Endothelial cell of umbilical vein (primary cell): Measurements from ENCODE around the gene BPTF. TPM values are rescaled to one million over a fixed set of nuclear protein-coding genes. Genes with fewer than 3 reads are reported as not detected.

Source experiments
- BruUV-seq: library from RNA; stranded (reverse); fragments of 400-500 nt; replicated peaks from 2 replicates; lab custom pipeline; 2021; lab: Mats Ljungman, UMichigan
- CTCF ChIA-PET: fragments of 300-600, 350-600 bp; sonication (Branson Sonifier 250); formaldehyde crosslinking; loops from one replicate; lab custom pipeline; 2021; ENCODE audit warnings: antibody characterized with exemption, inconsistent platforms; lab: Charles Lee
- POLR2A ChIA-PET: fragments of 300-600, 350-600 bp; sonication (Branson Sonifier 250); formaldehyde crosslinking; loops from one replicate; lab custom pipeline; 2021; ENCODE audit warnings: antibody characterized with exemption, inconsistent platforms; lab: Charles Lee
- DNase-seq: peaks from one replicate; pipeline ENCODE4 v3.0.0-alpha.2; 2011; ENCODE audit warnings: low read depth, low spot score
- FAIRE-seq: peaks from 2 replicates; lab custom pipeline; 2011; peaks lifted over from hg19 to GRCh38; lab: Jason Lieb, UNC
- H2AFZ ChIP-seq: 2 replicates; pipeline ENCODE4 v1.6.0; 2012; ENCODE audit warnings: low read depth, low read length, control low read depth, inconsistent platforms
- H3K27ac ChIP-seq: 2 replicates; pipeline ENCODE4 v1.5.1; 2011; ENCODE audit warnings: low read depth, mild to moderate bottlenecking, control low read depth, low read length, moderate library complexity; ENCODE audit not compliant: insufficient read depth
- H3K27me3 ChIP-seq, 2 experiments: 2 replicates each; pipeline versions ENCODE4 v1.6.0 to v1.6.1; 2011; ENCODE audit warnings: low read length in 2 of 2, mixed read lengths in 1 of 2; ENCODE audit not compliant: control insufficient read depth in 2 of 2, insufficient read depth in 2 of 2
- H3K36me3 ChIP-seq, 2 experiments: 2 replicates in 1 of 2; 3 replicates in 1 of 2; pipeline ENCODE4 v1.5.1; 2011; ENCODE audit warnings: low read length in 2 of 2, mild to moderate bottlenecking in 1 of 2, moderate library complexity in 1 of 2; ENCODE audit not compliant: control insufficient read depth in 2 of 2, insufficient read depth in 2 of 2; ENCODE audit errors: extremely low read depth in 1 of 2
- H3K4me1 ChIP-seq: 3 replicates; pipeline ENCODE4 v1.5.1; 2011; ENCODE audit warnings: mild to moderate bottlenecking, low read length; ENCODE audit not compliant: control insufficient read depth, insufficient read depth; ENCODE audit errors: extremely low read depth
- H3K4me2 ChIP-seq: 2 replicates; pipeline ENCODE4 v1.6.1; 2011; ENCODE audit warnings: low read length, control low read depth, mixed read lengths; ENCODE audit not compliant: insufficient read depth
- H3K4me3 ChIP-seq, 3 experiments: fragments of 200-600 bp in 1 of 3; sonication (generic), shearing (Covaris generic) in 1 of 3; replicated peaks in 1 of 3; 2 replicates each; pipeline ENCODE4 v1.5.1; 2011 to 2016; ENCODE audit warnings: control low read depth in 3 of 3, low read length in 3 of 3, mild to moderate bottlenecking in 2 of 3, inconsistent platforms in 1 of 3, low read depth in 1 of 3, moderate library complexity in 1 of 3; ENCODE audit not compliant: insufficient read depth in 1 of 3
- H3K79me2 ChIP-seq: 2 replicates; pipeline ENCODE4 v1.6.0; 2012; ENCODE audit warnings: low read length, inconsistent platforms; ENCODE audit not compliant: control insufficient read depth, insufficient read depth
- H3K9ac ChIP-seq: replicated peaks from 2 replicates; pipeline ENCODE3; 2011; ENCODE audit warnings: low read length, control low read depth; ENCODE audit not compliant: insufficient read depth; ENCODE audit errors: extremely low read depth
- H3K9me1 ChIP-seq: replicated peaks from 3 replicates; pipeline ENCODE4 v1.6.0; 2011; ENCODE audit warnings: mild to moderate bottlenecking, low read length; ENCODE audit not compliant: control insufficient read depth, insufficient read depth; ENCODE audit errors: extremely low read depth
- H3K9me3 ChIP-seq: replicated peaks from 2 replicates; pipeline ENCODE4 v1.5.1; 2012; ENCODE audit warnings: low read length, inconsistent platforms; ENCODE audit not compliant: control insufficient read depth, insufficient read depth
- H4K20me1 ChIP-seq: replicated peaks from 2 replicates; pipeline ENCODE3; 2011; ENCODE audit warnings: mild to moderate bottlenecking, low read length; ENCODE audit not compliant: control insufficient read depth, insufficient read depth; ENCODE audit errors: extremely low read depth
- EZH2 ChIP-seq: IDR thresholded peaks from 2 replicates; pipeline ENCODE4 v1.6.1; 2012; ENCODE audit warnings: borderline replicate concordance, low read depth, mild to moderate bottlenecking, moderate library complexity, low read length, inconsistent platforms; ENCODE audit not compliant: severe bottlenecking
- FOS ChIP-seq: IDR thresholded peaks from 2 replicates; pipeline ENCODE4 v1.6.1; 2011; ENCODE audit warnings: mild to moderate bottlenecking, low read length, moderate library complexity, borderline replicate concordance; ENCODE audit not compliant: insufficient read depth
- GATA2 ChIP-seq: IDR thresholded peaks from 2 replicates; pipeline ENCODE4 v1.7.0; 2011; ENCODE audit warnings: low read depth, mild to moderate bottlenecking, moderate library complexity, mixed read lengths, low read length; ENCODE audit not compliant: insufficient read length, insufficient read depth
- JUN ChIP-seq: IDR thresholded peaks from 2 replicates; pipeline ENCODE4 v1.6.1; 2011; ENCODE audit warnings: borderline replicate concordance, low read depth; ENCODE audit not compliant: insufficient read length, insufficient read depth
- MYC ChIP-seq: IDR thresholded peaks from one replicate; pipeline ENCODE4 v1.6.1; 2011; ENCODE audit warnings: mild to moderate bottlenecking, low read depth, low read length
- POLR2A ChIP-seq: IDR thresholded peaks from 2 replicates; pipeline ENCODE4 v1.6.1; 2012; ENCODE audit warnings: low read depth, mild to moderate bottlenecking, control low read depth, low read length
- POLR2AphosphoS5 ChIP-seq: IDR thresholded peaks from 2 replicates; pipeline ENCODE4 v1.6.1; 2012; ENCODE audit warnings: low read depth, mild to moderate bottlenecking, control low read depth, low read length, moderate library complexity; ENCODE audit not compliant: insufficient read depth
- dilution Hi-C: fragments of 300-500 bp; cut with MboI; formaldehyde crosslinking; loops from one replicate; pipeline ENCODE4 v1.15.0; 2019; ENCODE audit warnings: low sequenced_read_pairs; ENCODE audit not compliant: extremely low pct_ligation_motif_present
- intact Hi-C: fragments of 100-400 bp; cut with micrococcal nuclease; formaldehyde crosslinking; loops from one replicate; pipeline ENCODE4 v1.10.0; 2022
- polyA plus RNA-seq, 4 experiments: library from polyadenylated mRNA; depleted of rRNA in 3 of 4; stranded (reverse) in 3 of 4; unstranded in 1 of 4; fragments of >200 nt; gene quantifications; 2 replicates each; pipeline versions ENCODE4 v1.2.1 to v1.2.3, GENCODE V29; 2011 to 2012; ENCODE audit warnings: missing spikeins in 1 of 4
- total RNA-seq: library from RNA; stranded (reverse); gene quantifications from 2 replicates; pipeline ENCODE4 v1.2.3, GENCODE V29; 2021
- TF ChIP-seq, protein P1 (sequence below), 2 donors: IDR thresholded peaks; 1 replicate in 1 of 2; 2 replicates in 1 of 2; pipeline ENCODE4 v1.5.1; 2011; ENCODE audit warnings: low read length in 2 of 2, mild to moderate bottlenecking in 2 of 2, moderate library complexity in 2 of 2, control low read depth in 1 of 2, inconsistent platforms in 1 of 2, low read depth in 1 of 2; ENCODE audit not compliant: insufficient read depth in 1 of 2; ENCODE audit errors: extremely low read depth in 1 of 2
- TF ChIP-seq, protein P2 (sequence below): IDR thresholded peaks from 2 replicates; pipeline ENCODE4 v1.6.1; 2011; ENCODE audit not compliant: insufficient read depth, insufficient read length

BPTF gene
- total and polyA plus RNA-seq, 2 donors (not counting 3 experiments of a cell fraction or from before 2014, with no cell fraction given), result 41.0 to 88.1 TPM

DNA sequence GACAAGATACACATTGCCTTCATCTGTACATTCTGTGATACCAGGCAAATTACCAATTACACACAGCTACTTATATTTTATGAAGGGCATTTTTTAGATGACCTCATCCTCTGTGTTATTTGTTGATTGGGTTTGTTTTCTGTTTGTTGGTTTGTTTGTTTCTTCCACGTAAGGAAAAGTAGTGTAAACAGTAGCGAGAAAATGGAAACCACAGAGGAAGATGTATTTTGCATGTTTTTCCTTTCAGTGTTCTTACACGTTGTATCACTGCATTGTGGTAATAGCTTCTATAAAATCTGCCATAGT, 158.0 kb downstream of the BPTF start:
- no peak overlapping the region for H3K9ac ChIP-seq
- FAIRE-seq (no peak), DNase-seq (no peak)
- H3K36me3 ChIP-seq, result no peaks in the 10 kb centered on the region
- H4K20me1 ChIP-seq, result no peaks in the 10 kb centered on the region
- H3K4me2 ChIP-seq, result no peak overlapping the region
- BruUV-seq, result no TSS peak
- H3K9me3 ChIP-seq, result no peaks in the 10 kb centered on the region
- ChIA-PET CTCF (interaction anchor here (0.8 to 1.3 kb wide), 2 partner anchors 9 to 35 kb away, joined by 3 read pairs; no protein-coding TSS in a partner anchor), POLR2A (no interaction called here)
- no peak overlapping the region for H3K27ac ChIP-seq
- no peaks in the 10 kb centered on the region for H3K27me3 ChIP-seq
- H3K4me3 ChIP-seq, result no peak overlapping the region
- H3K4me1 ChIP-seq, result peaks cover 3% of the 10 kb centered on the region
- TF ChIP-seq JUN, result no peak
- no peak for TF ChIP-seq POLR2A
- no peak for TF ChIP-seq GATA2
- TF ChIP-seq, protein P1, sequence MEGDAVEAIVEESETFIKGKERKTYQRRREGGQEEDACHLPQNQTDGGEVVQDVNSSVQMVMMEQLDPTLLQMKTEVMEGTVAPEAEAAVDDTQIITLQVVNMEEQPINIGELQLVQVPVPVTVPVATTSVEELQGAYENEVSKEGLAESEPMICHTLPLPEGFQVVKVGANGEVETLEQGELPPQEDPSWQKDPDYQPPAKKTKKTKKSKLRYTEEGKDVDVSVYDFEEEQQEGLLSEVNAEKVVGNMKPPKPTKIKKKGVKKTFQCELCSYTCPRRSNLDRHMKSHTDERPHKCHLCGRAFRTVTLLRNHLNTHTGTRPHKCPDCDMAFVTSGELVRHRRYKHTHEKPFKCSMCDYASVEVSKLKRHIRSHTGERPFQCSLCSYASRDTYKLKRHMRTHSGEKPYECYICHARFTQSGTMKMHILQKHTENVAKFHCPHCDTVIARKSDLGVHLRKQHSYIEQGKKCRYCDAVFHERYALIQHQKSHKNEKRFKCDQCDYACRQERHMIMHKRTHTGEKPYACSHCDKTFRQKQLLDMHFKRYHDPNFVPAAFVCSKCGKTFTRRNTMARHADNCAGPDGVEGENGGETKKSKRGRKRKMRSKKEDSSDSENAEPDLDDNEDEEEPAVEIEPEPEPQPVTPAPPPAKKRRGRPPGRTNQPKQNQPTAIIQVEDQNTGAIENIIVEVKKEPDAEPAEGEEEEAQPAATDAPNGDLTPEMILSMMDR (IDR thresholded peaks at IDR 0.05; ENCODE audit: extremely low read depth in 1 of 2, insufficient read depth in 1 of 2, low read depth in 1 of 2, low read length in 2 of 2), result no peak
- no peak for TF ChIP-seq MYC
- no peak for TF ChIP-seq POLR2AphosphoS5
- no peak for TF ChIP-seq FOS
- no peak for TF ChIP-seq EZH2
- TF ChIP-seq, protein P2, sequence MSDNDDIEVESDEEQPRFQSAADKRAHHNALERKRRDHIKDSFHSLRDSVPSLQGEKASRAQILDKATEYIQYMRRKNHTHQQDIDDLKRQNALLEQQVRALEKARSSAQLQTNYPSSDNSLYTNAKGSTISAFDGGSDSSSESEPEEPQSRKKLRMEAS, result no peak
- intact Hi-C loops, result no loop called here
- H3K9me1 ChIP-seq, result no peaks in the 10 kb centered on the region
- dilution Hi-C loops, result no loop called here
- H3K79me2 ChIP-seq, result no peaks in the 10 kb centered on the region
- H2AFZ ChIP-seq, result no peak overlapping the region
